Raji (cell line): ENCODE measurements around the gene PRR5.

Experiments
- POLR2A ChIP-seq: IDR thresholded peaks from 2 replicates; pipeline ENCODE4 v1.6.1; 2011; ENCODE audit warnings: low read depth, low read length, control low read depth; ENCODE audit not compliant: insufficient read depth

PRR5 gene

GRCh38 chr22:44752285-44753188 is 50.5 kb downstream of the PRR5 start, which contains the start of gene ARHGAP8:
ARHGAP8 (plus strand) TSS chr22:44752575; CDS start chr22:44786528, 33,953 bp downstream.
- no peak for TF ChIP-seq POLR2A

DNA sequence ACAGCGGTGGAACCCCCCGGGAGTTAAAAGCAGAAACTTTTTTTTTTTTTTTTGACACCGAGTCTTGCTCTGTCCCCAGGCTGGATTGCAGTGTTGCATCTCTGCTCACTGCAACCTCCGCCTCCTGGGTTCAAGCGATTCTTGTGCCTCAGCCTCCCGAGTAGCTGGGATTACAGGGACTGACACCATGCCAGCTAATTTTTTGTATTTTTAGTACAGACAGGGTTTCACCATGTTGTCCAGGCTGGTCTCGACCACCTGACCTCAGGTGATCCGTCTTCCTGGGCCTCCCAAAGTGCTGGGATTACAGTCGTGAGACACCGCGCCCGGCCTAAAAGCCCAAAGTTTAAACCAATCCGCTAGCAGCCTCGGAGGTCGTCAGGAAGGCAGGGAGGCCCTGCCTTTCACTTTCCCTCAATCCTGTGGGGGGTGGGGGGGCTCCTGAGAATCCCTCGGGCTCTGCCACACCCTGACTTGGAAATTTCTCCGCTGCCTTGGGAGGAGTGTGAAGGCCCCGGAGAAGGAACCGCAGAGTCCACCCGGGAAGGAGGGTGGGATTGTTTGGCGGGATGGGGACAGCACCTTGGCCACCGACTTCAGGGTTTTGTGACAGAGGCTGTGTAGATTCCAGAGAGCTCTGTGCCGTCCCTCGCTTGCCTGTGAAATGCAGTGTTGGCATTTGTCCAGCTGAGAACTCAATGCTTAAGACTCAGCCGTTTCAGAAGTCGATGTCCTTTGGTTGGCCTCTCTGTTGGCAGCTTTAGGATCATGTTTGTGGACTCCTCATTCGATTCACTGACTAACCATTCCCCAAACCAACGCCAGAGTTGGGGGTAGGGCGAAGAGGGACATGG is 51.4 kb downstream of the PRR5 start:
- no peak for TF ChIP-seq POLR2A

DNA sequence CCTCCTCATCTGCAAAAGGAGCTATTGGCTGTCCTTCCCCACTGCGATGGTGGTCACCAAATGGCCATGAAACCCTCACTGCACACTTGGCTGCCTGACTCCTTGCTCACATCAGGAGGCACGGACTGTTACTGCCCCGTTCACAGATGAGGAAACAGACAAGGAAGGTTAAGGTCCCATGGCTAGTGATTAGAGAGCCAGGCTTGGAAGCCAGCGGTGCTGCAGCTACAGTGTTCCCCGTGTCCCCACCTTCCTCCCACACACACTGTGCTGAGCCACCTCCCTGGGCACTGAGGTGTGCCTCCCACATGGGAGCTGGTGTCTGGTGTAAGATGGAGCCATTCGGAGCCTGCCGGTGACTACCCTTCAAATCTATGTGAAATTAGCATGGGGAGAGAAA is 53.0 kb downstream of the PRR5 start:
- TF ChIP-seq POLR2A, result no peak

GRCh38 chr22:44755417-44755816 is 53.4 kb downstream of the PRR5 start:
- TF ChIP-seq POLR2A, result no peak

DNA sequence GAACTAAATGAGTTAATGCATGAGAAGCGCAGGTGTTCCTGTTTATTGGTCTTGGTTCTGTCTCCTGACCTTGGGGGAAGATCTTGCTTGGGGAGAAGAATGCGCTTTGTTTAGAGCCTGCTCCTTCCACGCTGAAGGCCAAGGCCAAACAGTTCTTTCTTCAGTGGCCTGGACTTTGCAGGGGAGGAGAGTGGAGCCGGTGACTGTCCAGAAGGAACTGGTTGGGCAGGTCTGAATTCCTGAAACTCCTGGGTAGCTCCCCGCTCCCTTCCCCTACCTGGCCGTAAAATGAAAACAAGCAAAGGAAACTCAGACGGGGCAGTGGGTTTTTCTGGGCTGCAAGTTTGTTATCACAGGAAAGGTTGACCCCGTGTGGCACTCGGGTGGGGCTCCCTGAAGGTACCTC is 54.0 kb downstream of the PRR5 start:
- no peak for TF ChIP-seq POLR2A

DNA sequence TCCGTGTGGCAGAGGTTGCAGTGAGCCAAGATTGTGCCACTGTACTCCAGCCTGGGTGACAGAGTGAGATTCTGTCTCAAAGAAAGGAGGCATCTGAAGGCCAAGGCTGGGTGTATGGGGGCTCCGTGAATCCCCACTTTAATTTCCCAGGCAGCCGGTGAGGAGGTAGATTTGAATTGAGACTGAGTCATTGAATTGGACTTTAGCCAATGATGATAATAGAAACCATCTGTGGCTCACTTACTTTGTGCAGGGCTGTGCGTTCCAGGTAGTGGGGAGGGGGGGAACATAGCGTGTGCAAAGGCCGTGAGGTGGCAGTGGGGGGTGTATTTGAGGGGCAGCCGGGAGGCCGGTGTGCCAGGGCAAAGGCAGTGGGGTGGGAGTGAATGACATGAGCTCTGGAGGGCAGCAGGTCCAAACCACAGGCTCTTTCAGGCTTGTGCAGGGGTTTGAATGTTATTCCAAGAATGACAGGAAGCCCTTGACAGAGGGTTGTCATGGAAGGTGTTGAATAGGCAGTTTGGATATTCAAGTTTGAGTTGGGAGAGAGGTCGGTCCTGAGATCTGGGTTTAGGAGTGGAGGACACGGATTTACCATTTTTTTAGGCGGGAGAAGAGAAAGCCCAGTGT is 56.5 kb downstream of the PRR5 start:
- TF ChIP-seq POLR2A, result no peak

- no peak for TF ChIP-seq POLR2A
Observed at GRCh38 chr22:44759001-44759400, 57.0 kb downstream of the PRR5 start.

GRCh38 chr22:44759430-44760310 is 57.7 kb downstream of the PRR5 start:
- TF ChIP-seq POLR2A, result no peak

DNA sequence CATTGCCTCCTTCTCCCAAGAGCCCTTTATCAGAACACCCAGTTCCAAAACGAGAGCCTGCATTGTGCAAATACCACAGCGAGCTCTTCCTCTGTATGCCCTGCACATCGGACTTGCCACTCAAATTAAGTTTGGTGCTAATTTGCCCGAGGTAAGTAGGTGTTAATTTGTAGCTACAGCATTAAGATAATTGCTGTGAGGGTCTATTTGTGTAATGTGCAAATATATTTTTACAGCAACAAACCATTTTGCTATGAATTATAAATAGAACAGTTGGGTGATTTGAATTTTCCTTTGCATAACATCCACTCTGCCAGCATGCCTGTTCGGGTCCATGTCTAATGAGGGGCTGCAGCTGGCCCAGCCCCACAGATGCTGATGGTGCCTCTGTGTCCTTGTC is 58.5 kb downstream of the PRR5 start:
- TF ChIP-seq POLR2A, result no peak

GRCh38 chr22:44761025-44761424 is 59.0 kb downstream of the PRR5 start:
- no peak for TF ChIP-seq POLR2A

GRCh38 chr22:44764373-44764772 is 62.4 kb downstream of the PRR5 start:
- no peak for TF ChIP-seq POLR2A

- TF ChIP-seq POLR2A, result no peak
Observed at GRCh38 chr22:44764974-44765373, 63.0 kb downstream of the PRR5 start.

- TF ChIP-seq POLR2A, result no peak
Observed at GRCh38 chr22:44765571-44766285, 63.7 kb downstream of the PRR5 start.

- no peak for TF ChIP-seq POLR2A
Observed at GRCh38 chr22:44773082-44773481, 71.1 kb downstream of the PRR5 start.
